ENCODE data around the gene NPHP1. TPM values are rescaled to one million over a fixed set of nuclear protein-coding genes. Genes with fewer than 3 reads are reported as not detected.
"Not testable (repeated sequence)": the region's sequence is repeated elsewhere in the genome, so short reads cannot be mapped to it uniquely, and the experiment has no call there.

NPHP1 gene
- total RNA-seq, 1 donor from 2014 or later, result 2.6 TPM

DNA sequence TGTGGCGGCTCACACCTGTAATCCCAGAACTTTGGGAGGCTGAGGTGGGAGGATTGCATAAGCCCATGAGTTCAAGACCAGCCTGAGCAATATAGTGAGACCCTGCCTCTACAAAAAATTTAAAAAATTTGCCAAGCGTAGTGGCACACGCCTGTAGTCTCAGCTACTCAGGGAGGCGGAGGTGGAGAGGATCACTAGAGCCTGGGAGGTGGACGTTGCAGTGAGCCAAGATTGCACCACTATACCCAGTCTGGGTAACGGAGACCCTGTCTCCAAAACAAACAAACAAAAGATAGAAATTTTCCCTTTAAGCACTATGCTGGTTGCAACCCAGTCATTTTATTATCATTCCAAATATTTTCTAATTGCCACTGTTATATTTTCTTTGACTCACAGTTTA, 32.3 kb downstream of the NPHP1 start:
- Mint-ChIP-seq H3K36me3 (ENCODE audit: low read depth) (peaks cover 3% of the 10 kb centered on the region), H3K4me3 (ENCODE audit: unreplicated experiment) (no peak overlapping the region), H3K4me1 (ENCODE audit: low read depth) (peaks cover 10% of the 10 kb centered on the region), H3K9me3 (ENCODE audit: low read depth) (no peaks in the 10 kb centered on the region), H3K27me3 (ENCODE audit: low read depth) (no peaks in the 10 kb centered on the region), H3K27ac (ENCODE audit: unreplicated experiment) (no peak overlapping the region)
- no peak for DNase-seq (ENCODE audit: low spot score)
- no peak for TF ChIP-seq CTCF (IDR thresholded peaks at IDR 0.05)

GRCh38 chr2:110170102-110170501, 34.7 kb downstream of the NPHP1 start:
- Mint-ChIP-seq H3K36me3 (ENCODE audit: low read depth) (peaks cover 3% of the 10 kb centered on the region), H3K27me3 (ENCODE audit: low read depth) (no peaks in the 10 kb centered on the region), H3K4me1 (ENCODE audit: low read depth) (peaks cover 15% of the 10 kb centered on the region), H3K9me3 (ENCODE audit: low read depth) (no peaks in the 10 kb centered on the region), H3K4me3 (ENCODE audit: unreplicated experiment) (no peak overlapping the region), H3K27ac (ENCODE audit: unreplicated experiment) (no peak overlapping the region)
- DNase-seq (ENCODE audit: low spot score), result no peak
- TF ChIP-seq CTCF (IDR thresholded peaks at IDR 0.05), result no peak

GRCh38 chr2:110167326-110168000, 37.4 kb downstream of the NPHP1 start:
- Mint-ChIP-seq H3K27me3 (ENCODE audit: low read depth) (no peaks in the 10 kb centered on the region), H3K4me1 (ENCODE audit: low read depth) (peaks cover 8% of the 10 kb centered on the region), H3K9me3 (ENCODE audit: low read depth) (no peaks in the 10 kb centered on the region), H3K27ac (ENCODE audit: unreplicated experiment) (peak overlapping the region; percentile 63), H3K4me3 (ENCODE audit: unreplicated experiment) (no peak overlapping the region), H3K36me3 (ENCODE audit: low read depth) (peaks cover 4% of the 10 kb centered on the region)
- TF ChIP-seq CTCF (IDR thresholded peaks at IDR 0.05), result no peak
- DNase-seq (ENCODE audit: low spot score), result no peak

DNA sequence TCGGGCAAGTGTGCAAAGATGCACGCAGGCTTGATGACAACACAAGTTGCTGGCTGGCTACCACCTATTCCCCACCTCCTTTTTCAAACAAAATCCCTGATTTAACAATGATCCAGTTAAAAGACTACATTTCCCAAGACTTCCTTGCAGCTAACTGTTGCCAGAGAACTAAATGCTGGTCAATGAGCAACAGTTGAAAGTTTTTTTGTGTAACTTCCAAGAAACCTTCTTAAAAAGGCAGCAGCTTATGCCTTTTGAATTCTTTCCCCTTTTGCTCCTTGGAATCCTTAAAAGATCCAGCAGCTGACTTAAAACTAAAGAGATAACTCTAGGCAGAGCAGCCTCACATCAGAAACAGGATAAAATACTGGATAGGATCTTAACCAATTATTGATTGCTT, 38.5 kb downstream of the NPHP1 start:
- TF ChIP-seq CTCF (IDR thresholded peaks at IDR 0.05), result no peak
- H3K4me3 Mint-ChIP-seq (ENCODE audit: unreplicated experiment), result no peak overlapping the region
- H3K27me3 Mint-ChIP-seq (ENCODE audit: low read depth), result no peaks in the 10 kb centered on the region
- H3K27ac Mint-ChIP-seq (ENCODE audit: unreplicated experiment), result no peak overlapping the region
- peaks cover 8% of the 10 kb centered on the region for H3K4me1 Mint-ChIP-seq (ENCODE audit: low read depth)
- no peak for DNase-seq (ENCODE audit: low spot score)
- peaks cover 6% of the 10 kb centered on the region for H3K36me3 Mint-ChIP-seq (ENCODE audit: low read depth)
- no peaks in the 10 kb centered on the region for H3K9me3 Mint-ChIP-seq (ENCODE audit: low read depth)

- H3K27ac Mint-ChIP-seq (ENCODE audit: unreplicated experiment), result no peak overlapping the region
- DNase-seq (ENCODE audit: low spot score), result no peak
- H3K4me3 Mint-ChIP-seq (ENCODE audit: unreplicated experiment), result no peak overlapping the region
- H3K4me1 Mint-ChIP-seq (ENCODE audit: low read depth), result peaks cover 3% of the 10 kb centered on the region
- no peaks in the 10 kb centered on the region for H3K27me3 Mint-ChIP-seq (ENCODE audit: low read depth)
- peaks cover 8% of the 10 kb centered on the region for H3K9me3 Mint-ChIP-seq (ENCODE audit: low read depth)
- TF ChIP-seq CTCF (IDR thresholded peaks at IDR 0.05), result peak; percentile 94
- peaks cover 5% of the 10 kb centered on the region for H3K36me3 Mint-ChIP-seq (ENCODE audit: low read depth)
These were observed 47.5 kb downstream of the NPHP1 start for GRCh38 chr2:110157153-110157793.

DNA sequence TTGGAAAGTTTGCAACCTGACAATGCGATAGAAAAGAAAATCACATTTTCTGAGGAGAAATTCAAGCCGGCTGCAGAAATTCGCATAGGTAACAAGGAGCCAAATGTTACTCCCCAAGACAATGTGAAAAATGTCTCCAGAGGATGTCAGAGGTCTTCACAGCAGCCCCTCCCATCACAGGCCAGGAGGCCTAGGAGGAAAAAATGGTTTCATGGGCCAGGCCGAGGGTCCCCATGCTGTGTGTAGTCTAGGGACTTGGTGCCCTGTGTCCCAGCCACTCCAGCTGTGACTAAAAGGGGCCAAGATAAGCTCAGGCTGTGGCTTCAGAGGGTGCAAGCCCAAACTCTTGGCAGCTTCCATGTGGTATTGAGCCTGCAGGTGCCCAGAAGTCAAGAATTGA, 50.0 kb downstream of the NPHP1 start:
- DNase-seq (ENCODE audit: low spot score); H3K36me3 Mint-ChIP-seq (ENCODE audit: low read depth); H3K27ac Mint-ChIP-seq (ENCODE audit: unreplicated experiment); H3K27me3 Mint-ChIP-seq (ENCODE audit: low read depth); H3K4me1 Mint-ChIP-seq (ENCODE audit: low read depth); H3K9me3 Mint-ChIP-seq (ENCODE audit: low read depth); H3K4me3 Mint-ChIP-seq (ENCODE audit: unreplicated experiment): not testable (repeated sequence)

- not testable (repeated sequence) for H3K27ac Mint-ChIP-seq (ENCODE audit: unreplicated experiment); H3K9me3 Mint-ChIP-seq (ENCODE audit: low read depth); H3K36me3 Mint-ChIP-seq (ENCODE audit: low read depth); H3K27me3 Mint-ChIP-seq (ENCODE audit: low read depth); DNase-seq (ENCODE audit: low spot score); H3K4me3 Mint-ChIP-seq (ENCODE audit: unreplicated experiment)
- peaks cover 14% of the 10 kb centered on the region for H3K4me1 Mint-ChIP-seq (ENCODE audit: low read depth)
These were observed 50.6 kb downstream of the NPHP1 start for GRCh38 chr2:110154188-110154587.
